Activated B cell treated with CpG ODN at 0.5 μM for 24 hours (primary cell): ENCODE data around the gene SCFD2. TPM values are rescaled to one million over a fixed set of nuclear protein-coding genes. Genes with fewer than 3 reads are reported as not detected.
"Not testable (repeated sequence)": the region's sequence is repeated elsewhere in the genome, so short reads cannot be mapped to it uniquely, and the experiment has no call there.

ENCODE experiments used
- ATAC-seq: fragments of 200-7000 bp; cut with Tn5 transposase; one replicate; pipeline ENCODE4 v1.10.0; 2021; ENCODE audit warnings: low read depth, mild to moderate bottlenecking, moderate library complexity
- CTCF ChIA-PET: fragments of 350-600 bp; sonication (Branson Sonifier 250); formaldehyde crosslinking; loops from one replicate; lab custom pipeline; 2021; ENCODE audit warnings: antibody characterized with exemption; lab: Charles Lee
- POLR2A ChIA-PET: fragments of 350-600 bp; sonication (Branson Sonifier 250); formaldehyde crosslinking; loops from one replicate; lab custom pipeline; 2021; ENCODE audit warnings: antibody characterized with exemption; lab: Charles Lee
- DNase-seq: peaks from one replicate; pipeline ENCODE4 v3.0.0; 2022
- H3K27ac Mint-ChIP-seq: one replicate; pipeline ENCODE4 v1.8.0; 2020; ENCODE audit warnings: mixed read lengths
- H3K27me3 Mint-ChIP-seq: one replicate; pipeline ENCODE4 v1.8.0; 2021; ENCODE audit warnings: mixed read lengths
- H3K36me3 Mint-ChIP-seq: one replicate; pipeline ENCODE4 v1.8.0; 2021; ENCODE audit warnings: low read depth, mixed read lengths
- H3K4me1 Mint-ChIP-seq: one replicate; pipeline ENCODE4 v1.8.0; 2021; ENCODE audit warnings: mixed read lengths
- H3K4me3 Mint-ChIP-seq: one replicate; pipeline ENCODE4 v1.8.0; 2020; ENCODE audit warnings: mild to moderate bottlenecking, mixed read lengths
- H3K9me3 Mint-ChIP-seq: one replicate; pipeline ENCODE4 v1.8.0; 2020; ENCODE audit warnings: mixed read lengths
- intact Hi-C: fragments of 100-400 bp; cut with micrococcal nuclease; formaldehyde crosslinking; loops from one replicate; pipeline ENCODE4 v1.15.1; 2024
- total RNA-seq: library from RNA; stranded (reverse); gene quantifications from 2 replicates; pipeline ENCODE4 v1.2.3, GENCODE V29; 2022
- TF ChIP-seq, protein P1 (sequence below): fragments of 200-600 bp; IDR thresholded peaks from one replicate; pipeline ENCODE4 v1.8.0; 2022; ENCODE audit warnings: antibody characterized with exemption, mild to moderate bottlenecking

The SCFD2 gene
- total RNA-seq, 1 donor from 2014 or later: 46.6 TPM

GRCh38 chr4:53228036-53228435 is 137.8 kb downstream of the SCFD2 start:
- TF ChIP-seq, protein P1, sequence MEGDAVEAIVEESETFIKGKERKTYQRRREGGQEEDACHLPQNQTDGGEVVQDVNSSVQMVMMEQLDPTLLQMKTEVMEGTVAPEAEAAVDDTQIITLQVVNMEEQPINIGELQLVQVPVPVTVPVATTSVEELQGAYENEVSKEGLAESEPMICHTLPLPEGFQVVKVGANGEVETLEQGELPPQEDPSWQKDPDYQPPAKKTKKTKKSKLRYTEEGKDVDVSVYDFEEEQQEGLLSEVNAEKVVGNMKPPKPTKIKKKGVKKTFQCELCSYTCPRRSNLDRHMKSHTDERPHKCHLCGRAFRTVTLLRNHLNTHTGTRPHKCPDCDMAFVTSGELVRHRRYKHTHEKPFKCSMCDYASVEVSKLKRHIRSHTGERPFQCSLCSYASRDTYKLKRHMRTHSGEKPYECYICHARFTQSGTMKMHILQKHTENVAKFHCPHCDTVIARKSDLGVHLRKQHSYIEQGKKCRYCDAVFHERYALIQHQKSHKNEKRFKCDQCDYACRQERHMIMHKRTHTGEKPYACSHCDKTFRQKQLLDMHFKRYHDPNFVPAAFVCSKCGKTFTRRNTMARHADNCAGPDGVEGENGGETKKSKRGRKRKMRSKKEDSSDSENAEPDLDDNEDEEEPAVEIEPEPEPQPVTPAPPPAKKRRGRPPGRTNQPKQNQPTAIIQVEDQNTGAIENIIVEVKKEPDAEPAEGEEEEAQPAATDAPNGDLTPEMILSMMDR: no peak
- Mint-ChIP-seq H3K4me3 (no peak overlapping the region), H3K27ac (no peak overlapping the region), H3K4me1 (peaks cover 7% of the 10 kb centered on the region), H3K27me3 (no peaks in the 10 kb centered on the region), H3K36me3 (no peaks in the 10 kb centered on the region), H3K9me3 (no peaks in the 10 kb centered on the region)
- no peak for DNase-seq
- ChIA-PET POLR2A (no interaction called here), CTCF (no interaction called here)
- intact Hi-C loops: no loop called here
- no peak for ATAC-seq

DNA sequence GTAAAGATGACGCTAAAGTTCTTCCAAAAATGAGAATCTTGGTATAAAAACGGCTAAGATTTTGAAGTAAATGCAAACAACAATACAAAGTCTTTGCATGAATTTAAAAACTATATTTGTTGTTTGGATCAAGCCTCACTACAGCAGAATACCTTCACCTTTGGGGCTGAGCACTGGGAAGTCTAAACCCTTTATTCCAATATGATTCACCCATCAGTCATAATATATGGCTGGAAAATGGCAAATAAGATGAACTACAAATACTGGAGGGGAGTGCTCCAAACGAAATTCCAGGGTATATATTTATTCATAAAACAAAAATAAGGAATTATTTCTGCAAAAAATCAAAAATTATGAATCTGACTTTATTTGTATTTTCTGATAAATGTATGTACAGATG is 138.4 kb downstream of the SCFD2 start:
- Mint-ChIP-seq H3K4me1 (peaks cover 1% of the 10 kb centered on the region), H3K9me3 (no peaks in the 10 kb centered on the region), H3K27me3 (no peaks in the 10 kb centered on the region), H3K36me3 (no peaks in the 10 kb centered on the region), H3K27ac (no peak overlapping the region), H3K4me3 (no peak overlapping the region)
- ChIA-PET POLR2A (no interaction called here), CTCF (no interaction called here)
- TF ChIP-seq, protein P1: no peak
- intact Hi-C loops: no loop called here
- DNase-seq (no peak), ATAC-seq (no peak)

DNA sequence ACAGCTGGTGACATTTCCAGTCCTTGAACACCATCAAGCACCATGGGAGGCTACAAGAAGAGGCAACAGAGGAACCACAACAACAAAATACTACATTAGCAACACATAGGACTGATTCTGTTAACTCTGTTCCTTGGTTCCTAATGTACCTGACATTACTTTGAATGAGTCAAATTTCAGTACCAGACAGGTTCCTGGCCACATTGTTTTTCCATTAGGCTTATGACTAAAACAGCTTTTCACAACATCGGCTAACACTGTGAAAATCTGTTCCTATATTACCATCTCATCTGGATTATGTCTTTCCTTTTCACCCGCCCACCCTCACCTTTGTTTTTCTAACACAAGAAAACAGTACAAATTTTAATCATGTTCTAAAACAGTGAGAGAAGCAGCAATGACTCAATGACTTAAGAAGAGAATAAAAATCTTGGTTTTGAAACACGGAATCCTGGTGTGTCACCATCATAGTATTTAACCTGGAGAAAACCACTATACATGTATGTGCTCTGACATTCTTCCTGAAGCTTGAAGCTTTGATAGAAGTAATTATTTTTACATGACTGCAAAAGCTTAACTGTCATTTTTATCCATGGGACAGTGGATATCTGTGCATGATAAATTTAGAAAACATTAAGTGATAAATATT is 143.9 kb downstream of the SCFD2 start:
- intact Hi-C loops: no loop called here
- ChIA-PET POLR2A (no interaction called here), CTCF (interaction anchor here (0.5 kb wide), 1 partner anchor 63 kb away, joined by 3 read pairs; no protein-coding TSS in a partner anchor)
- Mint-ChIP-seq H3K4me3 (no peak overlapping the region), H3K4me1 (no peaks in the 10 kb centered on the region), H3K27me3 (no peaks in the 10 kb centered on the region), H3K27ac (no peak overlapping the region), H3K9me3 (peaks cover 3% of the 10 kb centered on the region), H3K36me3 (peaks cover 6% of the 10 kb centered on the region)
- TF ChIP-seq, protein P1: no peak
- no peak for DNase-seq
- ATAC-seq: no peak

DNA sequence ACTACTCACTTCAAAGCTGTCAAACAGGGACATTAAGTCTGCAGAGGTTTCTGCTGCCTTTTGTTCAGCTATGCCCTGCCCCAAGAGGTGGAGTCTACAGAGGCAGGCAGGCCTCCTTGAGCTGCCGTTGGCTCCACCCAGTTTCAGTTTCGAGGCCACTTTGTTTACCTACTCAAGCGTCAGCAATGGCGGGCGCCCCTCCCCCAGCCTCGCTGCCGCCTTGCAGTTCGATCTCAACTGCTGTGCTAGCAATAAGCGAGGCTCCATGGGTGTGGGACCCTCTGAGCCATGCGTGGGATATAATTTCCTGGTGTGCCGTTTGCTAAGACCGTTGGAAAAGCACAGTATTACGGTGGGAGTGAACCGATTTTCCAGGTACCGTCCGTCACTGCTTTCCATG is 146.7 kb downstream of the SCFD2 start:
- intact Hi-C loops, H3K9me3 Mint-ChIP-seq, ATAC-seq, DNase-seq, H3K4me1 Mint-ChIP-seq, H3K4me3 Mint-ChIP-seq, H3K36me3 Mint-ChIP-seq, H3K27me3 Mint-ChIP-seq, CTCF ChIA-PET, H3K27ac Mint-ChIP-seq, POLR2A ChIA-PET: not testable (repeated sequence)

DNA sequence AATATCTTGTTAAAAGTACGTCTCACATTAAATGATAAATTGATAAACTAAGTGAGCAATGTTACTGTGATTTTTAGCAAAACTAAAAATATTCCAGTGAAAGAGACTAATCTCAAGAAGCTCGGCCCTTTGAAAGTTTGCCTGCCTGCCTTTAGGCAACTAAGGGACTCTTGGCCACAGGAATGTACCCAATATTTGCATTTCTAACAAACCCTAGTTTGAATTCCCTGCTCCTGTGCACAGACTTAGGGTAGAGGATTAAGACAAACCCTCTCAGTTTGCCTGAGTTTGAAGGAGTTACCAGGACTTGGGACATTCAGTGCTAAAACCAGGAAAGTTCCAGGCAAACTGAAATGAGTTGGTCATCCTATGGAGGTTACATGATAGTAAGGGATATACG is 157.1 kb downstream of the SCFD2 start:
- no peaks in the 10 kb centered on the region for H3K9me3 Mint-ChIP-seq
- no peak for ATAC-seq
- no peak overlapping the region for H3K27ac Mint-ChIP-seq
- intact Hi-C loops: no loop called here
- H3K4me3 Mint-ChIP-seq: no peak overlapping the region
- DNase-seq: no peak
- no peaks in the 10 kb centered on the region for H3K27me3 Mint-ChIP-seq
- no peaks in the 10 kb centered on the region for H3K4me1 Mint-ChIP-seq
- TF ChIP-seq, protein P1: no peak
- CTCF ChIA-PET: no interaction called here
- H3K36me3 Mint-ChIP-seq: peaks cover 12% of the 10 kb centered on the region
- POLR2A ChIA-PET: no interaction called here

- CTCF ChIA-PET: interaction anchor here (1.3 kb wide), 1 partner anchor 11 kb away, joined by 3 read pairs; no protein-coding TSS in a partner anchor
- TF ChIP-seq, protein P1: no peak
- Mint-ChIP-seq H3K4me3 (no peak overlapping the region), H3K27me3 (no peaks in the 10 kb centered on the region), H3K9me3 (no peaks in the 10 kb centered on the region), H3K27ac (no peak overlapping the region), H3K4me1 (no peaks in the 10 kb centered on the region), H3K36me3 (peaks cover 11% of the 10 kb centered on the region)
- ATAC-seq (no peak), DNase-seq (no peak)
- intact Hi-C loops: no loop called here
- POLR2A ChIA-PET: no interaction called here
Observed at GRCh38 chr4:53205970-53206369, 159.9 kb downstream of the SCFD2 start.
